Stimulated activated CD8-positive, alpha-beta memory T cell treated with anti-CD3 and anti-CD28 coated beads, Interleukin-7, amount 100 ng/mL, for 1 hour (primary cell): ENCODE results near the gene LCLAT1.

Experiments used
- DNase-seq, 2 donors: peaks; one replicate each; pipeline ENCODE4 v3.0.0-alpha.2; 2020; ENCODE audit warnings: low read depth in 2 of 2

LCLAT1 gene

DNA sequence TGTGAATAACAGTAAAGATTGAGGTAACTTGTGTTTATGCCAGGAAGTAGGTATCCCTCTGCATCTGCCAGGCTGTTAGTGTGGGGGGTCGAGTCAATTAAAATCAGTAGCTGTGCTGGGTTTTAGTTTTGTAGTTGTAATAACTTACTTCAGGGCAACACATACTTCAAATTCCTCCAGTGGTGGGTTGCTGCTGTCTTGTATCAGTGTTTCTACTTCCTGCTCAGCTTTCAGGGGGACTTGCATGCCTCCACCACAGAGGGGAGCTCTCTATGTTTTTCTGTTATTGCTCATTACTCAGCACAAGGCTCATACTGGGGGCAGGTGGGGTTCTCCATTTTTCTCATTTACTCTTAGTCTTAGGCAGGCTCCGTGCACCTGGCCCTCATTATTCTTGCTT, 223.4 kb downstream of the LCLAT1 start:
- no peak for DNase-seq

DNA sequence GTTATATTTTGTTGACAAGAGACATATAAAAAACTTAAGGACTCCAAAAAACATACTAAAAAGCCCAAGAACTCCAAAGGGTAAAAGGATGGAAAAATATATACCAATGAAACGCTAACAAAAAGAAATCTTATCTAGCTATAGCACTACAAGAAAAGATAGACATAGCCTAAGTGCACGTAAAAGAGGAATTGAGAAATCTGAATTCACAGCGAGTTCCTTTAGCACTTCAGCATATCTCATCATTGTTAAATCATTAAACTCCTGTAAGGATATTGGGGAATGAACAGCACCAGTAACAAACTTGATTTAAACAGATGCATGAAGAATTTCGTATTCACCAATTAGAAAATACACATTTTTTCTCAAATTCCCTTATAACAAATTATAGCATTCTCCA, 226.1 kb downstream of the LCLAT1 start:
- DNase-seq, result no peak

DNA sequence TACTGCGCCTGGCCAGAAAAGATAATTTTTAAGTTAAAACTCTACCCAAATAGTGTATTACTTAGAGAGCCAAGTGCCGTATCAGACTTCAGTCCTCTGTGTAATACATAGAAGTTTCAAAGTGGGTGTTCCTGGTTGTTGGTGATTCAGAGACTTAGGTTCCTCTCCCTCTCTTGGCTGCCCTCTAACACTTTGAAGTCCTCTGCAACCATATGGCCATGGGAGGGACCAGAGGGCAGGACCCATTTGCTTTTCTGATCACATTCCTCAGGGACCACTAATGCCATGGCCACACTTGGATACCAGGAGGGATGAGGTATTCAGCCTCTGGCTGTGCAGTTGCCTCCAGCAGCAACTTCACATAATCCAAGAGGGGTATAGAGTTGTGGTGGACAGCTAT, 228.7 kb downstream of the LCLAT1 start:
- DNase-seq, result no peak

DNA sequence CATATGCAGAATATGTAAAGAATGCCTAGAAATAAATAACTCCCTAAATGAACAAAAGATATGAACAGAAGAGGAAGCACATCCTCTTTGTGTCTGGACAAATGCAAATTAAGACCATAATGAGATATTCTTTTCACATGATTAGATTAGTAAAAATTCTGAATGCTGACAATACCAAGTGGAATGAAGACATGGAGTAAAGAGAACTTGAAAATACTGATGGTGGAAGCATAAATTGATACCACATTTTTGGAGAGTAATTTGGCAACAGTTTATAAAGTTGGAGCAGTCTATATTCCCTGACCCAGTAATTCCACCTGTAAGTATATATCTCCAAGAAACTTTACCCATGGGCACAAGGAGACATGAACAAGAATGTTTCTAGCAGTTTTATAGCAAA, 230.2 kb downstream of the LCLAT1 start:
- DNase-seq, result no peak

DNA sequence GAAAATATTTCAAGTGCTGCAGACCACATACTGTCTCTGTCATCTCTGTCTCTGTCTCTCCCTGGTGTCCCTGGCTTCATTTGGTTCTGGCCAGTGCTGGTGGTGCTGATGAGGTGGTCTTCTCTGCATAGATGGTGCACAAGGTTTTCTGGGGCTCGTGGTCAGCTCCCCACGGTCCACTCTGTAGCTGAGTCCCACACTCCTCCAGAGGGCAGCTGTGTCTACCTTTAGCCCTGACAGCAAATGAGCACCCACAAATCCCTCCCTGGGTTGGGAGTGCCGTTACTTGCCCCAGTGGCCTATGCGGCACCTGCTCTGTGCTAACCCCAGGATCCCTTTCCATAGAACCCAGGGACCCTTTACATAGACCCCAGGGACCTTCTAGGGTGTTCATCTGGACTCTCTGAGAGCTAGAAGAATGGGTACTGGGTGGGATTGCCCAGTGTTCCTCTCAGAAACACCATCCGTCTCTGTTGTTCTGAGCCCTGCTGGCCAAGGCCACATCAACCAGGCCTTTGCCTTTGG, 230.9 kb downstream of the LCLAT1 start:
- no peak for DNase-seq

DNA sequence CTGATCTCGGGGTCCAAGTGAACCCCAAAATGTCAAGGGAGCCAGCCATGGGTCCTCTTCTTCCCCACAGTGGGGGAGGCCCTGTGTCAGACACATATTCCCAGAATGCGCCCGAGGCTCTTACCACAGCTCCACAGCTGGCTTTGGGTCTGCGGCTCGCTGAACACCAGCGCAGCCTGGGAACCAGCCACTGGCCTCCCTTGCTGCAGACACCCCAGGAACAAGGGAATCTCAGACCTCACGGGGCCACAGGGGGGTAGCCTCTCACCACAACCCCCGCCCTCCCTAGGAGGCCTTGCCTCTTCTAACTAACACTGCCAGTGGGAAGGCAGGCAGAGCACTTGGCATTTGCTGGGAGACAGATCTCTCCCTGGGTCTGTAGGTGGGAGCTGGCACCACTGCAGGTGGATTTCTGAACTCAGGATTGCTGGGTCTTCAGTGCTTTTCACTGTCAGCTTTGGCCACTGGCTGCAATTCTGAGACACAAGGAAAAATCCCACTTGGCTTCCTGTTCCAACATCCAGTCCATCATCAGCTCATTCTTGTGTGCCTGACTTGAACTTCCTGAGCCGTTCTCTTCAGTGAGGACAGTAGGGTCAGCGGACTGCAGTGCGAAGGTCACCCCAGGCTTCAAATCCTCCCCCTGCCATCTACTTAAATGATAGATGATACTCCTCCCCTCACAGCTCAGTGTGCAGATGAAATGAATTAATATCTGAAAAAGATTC, 231.5 kb downstream of the LCLAT1 start:
- no peak for DNase-seq

DNA sequence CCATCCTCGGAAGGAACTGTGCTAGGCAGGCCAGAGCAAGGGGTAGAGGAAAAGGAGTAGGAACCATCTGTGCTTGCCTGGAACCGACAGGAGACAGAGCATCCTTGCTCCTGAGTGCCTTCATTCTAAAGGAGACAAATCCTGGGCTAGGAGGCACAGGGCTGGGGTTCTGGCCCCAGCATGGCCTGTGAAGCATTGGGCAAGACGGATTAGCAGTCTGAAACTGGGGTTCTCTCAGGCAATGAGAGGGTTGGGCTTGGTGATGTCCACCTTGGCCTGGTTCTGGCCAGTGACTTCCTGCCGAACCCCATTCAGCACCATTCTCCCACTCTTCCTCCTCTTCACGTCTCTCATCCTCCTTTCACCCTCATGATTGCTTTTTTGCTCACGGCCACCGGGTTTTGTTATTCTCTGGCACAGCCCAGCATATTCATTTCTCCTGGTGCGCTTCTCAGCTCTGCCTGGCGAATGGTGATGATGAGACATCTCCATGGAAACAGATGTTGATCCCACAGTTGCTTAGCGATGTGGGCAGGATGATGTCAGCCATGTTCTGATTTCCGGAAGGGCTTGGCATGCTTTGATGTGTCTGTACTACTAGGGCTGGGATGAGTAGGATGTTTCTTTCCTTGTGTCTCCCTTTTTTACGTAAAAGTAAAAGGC, 232.5 kb downstream of the LCLAT1 start:
- no peak for DNase-seq

DNA sequence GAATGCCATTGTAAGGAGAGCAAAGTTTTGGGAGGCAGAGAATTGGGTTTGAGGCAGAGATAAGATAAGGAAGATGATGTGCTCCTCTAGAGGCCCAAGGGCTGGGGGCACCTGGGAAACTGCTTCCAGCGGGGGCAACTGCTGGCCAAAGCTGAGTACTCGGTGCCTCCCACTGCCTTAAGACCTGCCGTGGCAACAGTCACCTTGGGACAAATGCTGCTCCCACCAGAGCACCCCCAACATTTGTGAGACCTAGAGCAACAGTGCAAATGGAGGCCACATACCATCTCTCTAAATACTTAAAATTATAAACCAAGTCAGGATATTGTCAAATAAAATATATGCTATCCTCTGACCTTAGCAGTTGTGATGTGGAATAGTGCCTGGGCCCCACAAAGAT, 233.1 kb downstream of the LCLAT1 start:
- DNase-seq, result no peak

DNA sequence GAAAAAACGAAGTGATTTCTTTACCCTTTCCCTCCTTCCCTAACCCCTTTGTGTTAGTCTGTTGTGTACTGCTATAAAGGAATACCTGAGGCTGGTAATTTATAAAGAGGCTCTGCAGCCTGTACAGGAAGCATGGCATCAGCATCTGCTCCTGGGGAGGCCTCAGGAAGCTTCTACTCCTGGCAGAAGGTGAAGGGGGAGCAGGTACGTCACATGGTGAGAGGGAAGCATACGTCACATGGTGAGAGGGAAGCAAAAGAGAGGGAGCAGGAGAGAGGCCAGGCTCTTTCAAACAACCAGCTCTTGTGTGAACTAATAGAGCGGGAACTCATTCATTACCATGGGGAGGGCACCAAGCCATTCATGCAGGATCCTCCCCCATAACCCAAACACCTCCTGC, 234.0 kb downstream of the LCLAT1 start:
- no peak for DNase-seq

DNA sequence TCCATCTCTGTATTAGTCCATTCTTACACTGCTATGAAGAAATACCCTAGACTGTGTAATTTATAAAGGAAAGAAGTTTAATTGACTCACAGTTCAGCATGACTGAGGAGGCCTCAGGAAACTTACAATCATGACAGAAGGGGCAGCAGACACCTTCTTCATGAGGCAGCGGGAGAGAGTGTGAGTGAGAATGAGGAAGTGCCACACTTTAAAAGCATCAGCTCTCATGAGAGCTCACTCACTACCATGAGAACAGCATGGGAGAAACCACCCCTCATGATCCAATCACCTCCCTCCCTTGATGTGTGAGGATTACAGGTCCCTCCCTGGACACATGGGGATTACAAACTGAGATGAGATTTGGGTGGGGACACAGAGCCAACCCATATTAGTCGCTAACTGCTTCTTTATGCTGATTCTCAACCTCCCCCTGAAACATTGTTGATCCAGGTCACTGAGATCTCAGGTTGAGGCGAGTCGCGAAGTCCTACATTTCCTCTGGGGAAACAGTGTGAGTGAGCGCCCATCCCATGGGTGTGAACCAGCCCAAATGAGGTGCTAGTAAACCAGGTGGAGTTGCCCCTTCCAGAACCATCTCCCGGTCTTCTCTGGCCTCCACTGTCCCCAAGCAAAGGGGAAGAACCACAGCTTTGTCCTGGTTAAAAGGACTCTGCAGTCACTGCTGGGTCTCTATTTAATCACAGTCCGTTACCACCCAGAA, 236.3 kb downstream of the LCLAT1 start:
- no peak for DNase-seq

DNA sequence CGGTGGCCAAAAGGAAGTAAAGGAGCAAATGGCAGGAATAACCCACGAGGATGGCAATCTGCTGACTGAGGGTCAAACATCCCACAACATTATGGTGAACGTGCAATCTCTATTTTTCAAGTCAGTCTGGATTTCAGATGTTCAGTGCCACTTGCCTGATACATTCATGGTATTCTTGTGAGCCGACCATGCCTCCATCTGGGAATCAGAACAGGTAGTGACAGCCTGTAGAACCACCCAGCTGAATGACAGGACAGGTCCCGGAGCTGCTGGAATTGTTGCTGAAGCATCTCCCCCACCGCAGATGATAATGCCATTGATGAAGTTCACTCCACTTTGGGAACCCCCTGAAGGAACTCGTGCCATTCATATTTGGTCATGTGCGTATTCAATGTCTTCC, 237.0 kb downstream of the LCLAT1 start:
- no peak for DNase-seq

DNA sequence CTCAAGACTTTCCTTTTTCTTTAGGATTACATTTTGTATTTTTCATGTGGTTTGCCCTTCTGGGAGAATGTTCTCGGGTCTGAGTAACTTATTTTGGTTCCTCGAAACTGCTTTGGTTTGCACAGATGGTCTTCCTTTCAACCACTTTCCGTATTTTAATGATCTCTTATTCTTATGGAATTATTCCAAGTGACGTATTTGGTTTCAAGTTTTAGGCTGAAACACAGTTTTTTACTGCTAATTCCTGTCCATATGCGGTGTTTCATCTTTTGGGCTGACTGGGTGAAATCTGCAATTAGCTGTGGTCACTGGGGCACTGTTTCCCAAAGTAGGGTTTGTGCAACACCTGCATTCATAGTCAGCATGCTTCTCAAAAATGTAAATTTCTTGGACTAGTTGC, 237.5 kb downstream of the LCLAT1 start:
- no peak for DNase-seq

DNA sequence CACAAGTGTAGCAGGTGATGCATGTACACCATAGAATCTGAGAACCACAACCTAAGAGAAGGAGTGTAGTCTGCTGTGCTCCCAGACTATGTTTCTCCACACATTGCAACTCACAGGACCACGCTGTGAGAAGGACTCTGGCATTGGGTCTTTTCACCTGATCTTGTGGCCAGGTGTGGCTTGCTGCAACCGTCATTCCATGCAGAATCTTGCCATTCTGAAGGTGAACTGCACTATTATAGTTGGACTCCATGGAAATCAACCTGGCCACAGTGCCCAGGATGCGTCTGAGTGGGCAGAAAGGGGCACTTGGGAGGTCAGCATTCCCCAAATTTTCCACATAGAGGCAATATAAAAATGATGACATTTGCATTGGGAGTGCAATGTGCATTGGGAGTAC, 237.9 kb downstream of the LCLAT1 start:
- no peak for DNase-seq

DNA sequence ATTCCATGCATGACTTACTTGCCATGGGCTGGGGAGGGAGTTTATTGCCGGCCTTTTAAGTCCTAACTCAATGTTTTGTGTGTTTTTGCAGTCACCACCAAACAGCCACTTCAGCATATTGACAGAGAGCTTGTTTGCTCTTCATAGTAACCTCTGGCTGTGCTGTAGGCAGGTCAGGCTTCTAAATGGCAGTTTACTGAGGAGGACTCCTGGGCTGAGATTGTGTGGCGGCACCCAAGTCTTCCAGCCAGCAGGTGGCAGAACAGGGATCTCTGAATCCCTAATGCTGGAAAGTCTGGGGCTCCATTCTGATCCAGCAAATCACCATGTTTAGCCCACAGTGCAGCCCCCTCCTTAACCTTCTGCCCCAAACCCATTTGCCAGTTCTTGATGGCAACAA, 239.0 kb downstream of the LCLAT1 start:
- no peak for DNase-seq

DNA sequence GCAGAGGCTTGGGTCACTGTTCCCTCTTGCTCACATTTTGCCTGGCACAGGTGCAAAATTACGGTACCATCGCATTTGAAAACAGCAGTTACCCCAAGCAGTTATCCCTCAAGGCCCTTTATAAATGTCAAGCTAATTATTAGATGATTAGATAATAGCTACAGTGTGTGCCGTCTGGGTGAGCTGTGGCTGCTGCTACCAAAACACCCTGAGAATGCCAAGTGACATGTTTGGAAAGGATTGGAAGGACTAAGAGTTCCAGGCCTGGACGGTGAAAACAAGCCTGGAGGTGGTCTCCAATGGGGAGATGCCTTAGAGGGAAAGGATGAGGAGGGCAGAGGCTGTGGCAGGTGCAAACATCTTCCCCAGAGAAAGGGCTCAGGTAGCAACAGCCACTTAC, 239.6 kb downstream of the LCLAT1 start:
- DNase-seq, result no peak

DNA sequence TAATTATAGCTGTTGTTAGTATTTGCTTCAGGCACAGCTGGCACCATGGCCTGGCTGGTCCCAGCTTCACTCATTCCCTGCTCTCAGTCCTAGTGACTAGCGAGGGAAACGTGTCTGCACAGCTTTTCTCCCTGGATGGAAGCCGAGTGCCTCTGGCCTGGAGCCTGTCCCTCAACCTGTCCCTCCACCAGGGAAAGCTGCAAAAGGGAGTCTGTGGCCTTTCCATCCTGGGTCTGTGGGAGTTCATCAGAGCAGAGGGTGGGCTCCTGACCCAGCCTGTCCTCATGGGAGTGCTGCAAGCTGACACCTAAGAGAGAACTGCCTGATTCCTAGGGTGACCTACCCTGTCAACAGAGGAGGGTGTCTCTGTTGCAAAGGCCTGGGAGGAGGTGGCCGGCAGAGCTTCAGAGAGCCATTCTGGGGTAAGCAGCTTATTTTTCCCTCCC, 241.9 kb downstream of the LCLAT1 start:
- no peak for DNase-seq

DNA sequence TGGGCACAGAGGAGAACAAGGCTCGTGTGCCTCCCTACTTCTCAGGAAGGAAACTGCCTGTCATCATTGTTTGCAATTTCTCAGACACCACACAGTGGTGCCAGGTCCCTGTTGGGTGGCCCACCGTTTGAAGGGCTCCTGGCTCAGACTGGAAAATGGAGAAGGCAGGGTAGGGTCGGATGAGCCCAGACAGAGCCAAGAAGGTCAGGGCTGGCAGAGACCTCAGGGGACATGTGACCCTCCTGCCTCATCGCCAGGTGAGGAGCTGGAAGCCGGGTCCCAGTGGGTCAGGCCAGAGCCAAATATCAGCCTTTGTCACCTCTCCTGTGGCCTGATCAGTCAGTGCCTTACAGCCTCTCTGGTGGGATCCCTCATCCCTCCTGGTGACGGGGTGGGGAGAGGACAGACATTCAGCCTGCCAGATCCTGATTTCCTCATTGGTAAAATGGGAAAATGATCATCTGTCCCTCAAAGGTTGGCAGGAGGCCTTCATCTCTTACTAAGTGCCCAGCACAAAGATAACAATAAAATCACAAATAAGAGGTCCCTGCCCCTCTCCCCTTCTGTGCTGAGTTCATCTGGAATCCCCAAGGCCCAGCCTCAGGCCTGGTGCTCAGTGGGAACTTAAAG, 242.6 kb downstream of the LCLAT1 start:
- DNase-seq, result no peak

DNA sequence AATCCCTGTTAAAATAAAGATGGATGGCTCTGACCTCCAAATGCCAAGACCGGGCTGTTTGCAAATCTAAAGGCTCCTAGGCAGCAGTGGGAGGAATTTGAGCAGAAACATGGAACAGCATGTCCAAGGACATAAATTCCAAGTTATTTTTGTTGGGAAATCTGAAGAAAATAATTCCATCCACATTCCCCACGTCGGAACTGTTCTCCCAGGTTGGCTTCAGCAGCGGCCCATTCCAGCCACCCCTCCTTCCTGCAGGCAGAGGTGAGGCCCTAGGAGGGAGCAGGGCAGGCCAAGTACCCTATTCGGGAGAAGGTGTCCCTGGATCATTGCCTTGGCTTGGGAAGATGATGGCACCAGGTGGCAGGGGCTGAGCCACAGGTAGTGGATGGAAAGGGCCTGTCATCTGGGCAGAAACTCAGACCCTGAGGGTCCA, 243.1 kb downstream of the LCLAT1 start:
- no peak for DNase-seq

DNA sequence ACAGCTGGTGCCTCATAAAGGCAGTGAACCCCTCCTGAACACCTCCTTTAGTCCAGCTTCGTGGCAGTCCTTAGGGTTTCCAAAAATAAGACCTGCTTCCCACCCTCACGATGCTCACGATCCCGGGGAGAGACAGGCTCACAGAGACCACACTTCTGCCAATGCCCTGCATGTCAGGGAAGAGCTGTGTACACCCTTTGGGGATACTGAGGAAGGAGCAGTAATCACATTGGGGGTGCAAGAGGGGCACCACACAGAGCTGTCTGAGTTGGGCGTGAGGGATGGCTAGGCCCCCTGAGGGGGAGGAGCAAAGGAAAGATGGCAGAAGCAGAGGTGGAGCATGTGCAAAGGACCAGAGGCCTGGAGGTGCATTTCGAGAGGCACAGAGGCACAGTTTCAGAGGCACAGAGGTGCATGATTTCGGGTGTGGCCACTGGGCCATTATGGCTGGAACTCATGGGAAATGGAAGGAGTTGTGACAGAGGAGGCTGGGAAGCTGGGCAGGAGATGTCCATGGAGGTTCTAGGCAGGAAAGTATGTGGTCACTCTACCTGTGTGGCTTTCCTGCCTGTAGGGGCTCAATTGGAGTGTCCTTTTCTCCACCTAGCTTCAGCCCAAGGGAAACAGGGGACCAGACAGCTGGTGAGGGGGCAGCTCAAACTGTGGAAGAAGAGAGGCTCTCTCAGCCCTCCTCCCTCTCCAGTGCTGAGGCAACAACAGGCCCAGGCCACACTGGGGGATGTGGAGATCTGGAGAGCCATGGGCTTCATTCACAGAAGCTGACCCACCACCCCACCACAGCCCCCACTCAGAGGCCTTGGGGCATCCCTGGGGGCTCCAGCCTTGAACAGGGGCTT, 244.3 kb downstream of the LCLAT1 start:
- DNase-seq, result no peak

DNA sequence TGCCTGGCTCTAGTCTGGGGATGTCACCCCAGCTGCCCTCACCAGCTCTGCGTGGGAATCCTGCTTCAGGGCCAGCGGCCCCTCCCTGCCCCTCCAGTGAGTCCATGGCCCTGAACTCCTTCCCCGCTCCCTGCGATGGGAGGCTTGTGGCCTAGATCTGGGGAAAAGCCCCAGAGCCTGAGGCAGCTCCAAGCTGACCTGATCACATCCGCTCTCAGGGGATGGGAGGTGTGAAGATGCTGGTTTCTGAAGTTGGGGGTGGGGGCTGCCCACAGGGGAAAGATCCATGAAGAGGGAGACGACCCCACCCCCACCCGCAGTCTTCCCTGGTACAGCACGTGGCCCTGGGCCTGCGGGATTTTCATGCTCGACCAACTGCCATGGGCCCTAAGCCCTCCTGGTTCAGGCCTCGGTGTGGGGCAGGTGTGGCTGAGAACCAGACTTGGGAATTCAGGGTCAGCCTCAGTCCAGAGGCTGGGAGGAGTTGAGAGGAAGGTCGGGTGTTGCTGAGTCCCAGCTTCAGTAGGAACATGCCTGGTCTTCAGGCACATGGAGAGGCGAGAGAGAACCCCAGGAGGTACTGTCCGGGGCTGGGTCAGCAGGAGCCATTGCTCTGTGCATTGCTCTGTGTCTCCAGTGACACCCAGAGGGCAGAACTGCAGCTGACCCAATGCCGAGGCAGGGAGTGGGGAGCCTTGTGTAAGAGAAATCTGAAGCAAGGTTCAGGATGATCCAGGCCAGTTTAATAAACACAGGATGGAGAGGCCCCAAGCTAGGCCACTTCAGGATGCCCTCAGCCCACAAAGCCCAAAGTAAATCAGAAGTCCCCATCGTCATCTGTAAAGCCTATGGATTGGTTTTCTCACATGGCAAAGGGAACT, 245.1 kb downstream of the LCLAT1 start:
- no peak for DNase-seq
